HEK293T (cell line): ENCODE measurements around the gene ANKRD13B.

Experiments
- ARNT ChIP-seq: fragments of 450-650 bp; IDR thresholded peaks from 2 replicates; pipeline ENCODE4 v1.6.1; 2017; ENCODE audit warnings: mild to moderate bottlenecking
- BHLHE40 ChIP-seq: fragments of 450-650 bp; IDR thresholded peaks from 2 replicates; pipeline ENCODE4 v1.6.1; 2016; ENCODE audit warnings: mild to moderate bottlenecking, moderate library complexity, borderline replicate concordance
- CTBP1 ChIP-seq: fragments of 450-650 bp; IDR thresholded peaks from 2 replicates; pipeline ENCODE4 v1.6.1; 2016; ENCODE audit warnings: borderline replicate concordance
- ELF4 ChIP-seq: fragments of 450-650 bp; IDR thresholded peaks from 2 replicates; pipeline ENCODE4 v1.6.1; 2017; ENCODE audit warnings: antibody characterized with exemption
- FOXA1 ChIP-seq: fragments of 450-650 bp; IDR thresholded peaks from 2 replicates; pipeline ENCODE4 v1.6.1; 2016; ENCODE audit warnings: mild to moderate bottlenecking
- FOXK2 ChIP-seq: fragments of 450-650 bp; IDR thresholded peaks from 2 replicates; pipeline ENCODE4 v1.6.1; 2016; ENCODE audit warnings: mild to moderate bottlenecking
- FOXM1 ChIP-seq: fragments of 450-650 bp; IDR thresholded peaks from 2 replicates; pipeline ENCODE4 v1.6.1; 2017; ENCODE audit warnings: mild to moderate bottlenecking, borderline replicate concordance
- L3MBTL2 ChIP-seq: fragments of 450-650 bp; conservative IDR thresholded peaks from 2 replicates; pipeline ENCODE4 v1.6.1; 2016; ENCODE audit warnings: mild to moderate bottlenecking
- NFRKB ChIP-seq: fragments of 450-650 bp; IDR thresholded peaks from 2 replicates; pipeline ENCODE4 v1.6.1; 2016; ENCODE audit warnings: mild to moderate bottlenecking, moderate library complexity
- SP1 ChIP-seq: fragments of 450-650 bp; IDR thresholded peaks from 2 replicates; pipeline ENCODE4 v1.6.1; 2017
- SUZ12 ChIP-seq: fragments of 450-650 bp; IDR thresholded peaks from 2 replicates; pipeline ENCODE4 v1.6.1; 2016; ENCODE audit warnings: mild to moderate bottlenecking
- TARDBP ChIP-seq: fragments of 450-650 bp; IDR thresholded peaks from 2 replicates; pipeline ENCODE4 v1.6.1; 2016
- ZNF384 ChIP-seq: fragments of 450-650 bp; IDR thresholded peaks from 2 replicates; pipeline ENCODE4 v1.6.1; 2016

- no peak for TF ChIP-seq FOXK2
- TF ChIP-seq SUZ12: no peak
- no peak for TF ChIP-seq FOXM1
- TF ChIP-seq BHLHE40: no peak
- TF ChIP-seq FOXA1: no peak
- TF ChIP-seq ELF4: no peak
- TF ChIP-seq CTBP1: no peak
- no peak for TF ChIP-seq TARDBP
- TF ChIP-seq L3MBTL2: no peak
- TF ChIP-seq ARNT: no peak
- TF ChIP-seq NFRKB: no peak
- TF ChIP-seq SP1: no peak
- TF ChIP-seq ZNF384: no peak
These were observed 33.3 kb upstream of the ANKRD13B start for GRCh38 chr17:29559640-29560039.
